Neural progenitor cell (in vitro differentiated cells): ENCODE data around the gene LARGE2. TPM values are rescaled to one million over a fixed set of nuclear protein-coding genes. Genes with fewer than 3 reads are reported as not detected.

Source experiments
- DNase-seq: peaks from one replicate; pipeline ENCODE4 v3.0.0-alpha.2; 2016; ENCODE audit warnings: low spot score
- H2AFZ ChIP-seq: fragments of 200-600 bp; sonication (generic); replicated peaks from 2 replicates; pipeline ENCODE4 v1.6.1; 2016; ENCODE audit warnings: antibody characterized with exemption
- H3F3A ChIP-seq: fragments of 200-600 bp; sonication (generic); 2 replicates; pipeline ENCODE4 v1.6.1; 2016; ENCODE audit warnings: antibody characterized with exemption, low read depth
- H3K27ac ChIP-seq: fragments of 200-600 bp; sonication (generic); 2 replicates; pipeline ENCODE4 v1.5.1; 2016; ENCODE audit warnings: mild to moderate bottlenecking
- H3K27me3 ChIP-seq: fragments of 200-600 bp; sonication (generic); 2 replicates; pipeline ENCODE4 v1.6.1; 2016; ENCODE audit warnings: mild to moderate bottlenecking, moderate library complexity
- H3K36me3 ChIP-seq: fragments of 200-600 bp; sonication (generic); 2 replicates; pipeline ENCODE4 v1.5.1; 2016
- H3K4me1 ChIP-seq: fragments of 200-600 bp; sonication (generic); 2 replicates; pipeline ENCODE4 v1.6.1; 2016; ENCODE audit warnings: mixed run types
- H3K4me2 ChIP-seq: fragments of 200-600 bp; sonication (generic); 2 replicates; pipeline ENCODE4 v1.6.1; 2016
- H3K4me3 ChIP-seq: fragments of 200-600 bp; sonication (generic); 2 replicates; pipeline ENCODE4 v1.5.1; 2016
- H3K79me2 ChIP-seq: fragments of 200-600 bp; sonication (generic); 2 replicates; pipeline ENCODE4 v1.6.1; 2016; ENCODE audit warnings: low read depth
- H3K9ac ChIP-seq: fragments of 200-600 bp; sonication (generic); 2 replicates; pipeline ENCODE4 v1.6.1; 2016
- H3K9me3 ChIP-seq: fragments of 200-600 bp; sonication (generic); 2 replicates; pipeline ENCODE4 v1.5.1; 2016; ENCODE audit warnings: low read depth
- H4K20me1 ChIP-seq: fragments of 200-600 bp; sonication (generic); 2 replicates; pipeline ENCODE4 v1.6.1; 2016; ENCODE audit warnings: low read depth
- H3K27ac Mint-ChIP-seq: 3 replicates; pipeline ENCODE4 v1.8.0; 2021; ENCODE audit warnings: mixed read lengths
- H3K27me3 Mint-ChIP-seq: 2 replicates; pipeline ENCODE4 v1.8.0; 2022; ENCODE audit warnings: low read depth, mild to moderate bottlenecking, inconsistent platforms, moderate library complexity, mixed read lengths; ENCODE audit not compliant: insufficient read depth
- H3K36me3 Mint-ChIP-seq: 3 replicates; pipeline ENCODE4 v1.8.0; 2021; ENCODE audit warnings: mixed read lengths
- H3K4me1 Mint-ChIP-seq: 3 replicates; pipeline ENCODE4 v1.8.0; 2021; ENCODE audit warnings: mixed read lengths
- H3K4me3 Mint-ChIP-seq: 3 replicates; pipeline ENCODE4 v1.8.0; 2021; ENCODE audit warnings: mild to moderate bottlenecking, moderate library complexity, mixed read lengths
- H3K9me3 Mint-ChIP-seq: 3 replicates; pipeline ENCODE4 v1.8.0; 2020; ENCODE audit warnings: mixed read lengths
- EZH2 ChIP-seq: fragments of 200-600 bp; sonication (generic); IDR thresholded peaks from 2 replicates; pipeline ENCODE4 v1.6.1; 2017; ENCODE audit warnings: antibody characterized with exemption, mild to moderate bottlenecking, moderate library complexity
- EZH2phosphoT487 ChIP-seq: fragments of 200-600 bp; sonication (generic); IDR thresholded peaks from 2 replicates; pipeline ENCODE4 v1.6.1; 2017; ENCODE audit warnings: antibody characterized with exemption
- total RNA-seq: library from RNA; depleted of rRNA; stranded (reverse); fragments of >200 nt; gene quantifications from 2 replicates; pipeline ENCODE4 v1.2.3, GENCODE V29; 2015; ENCODE audit warnings: low replicate concordance
- TF ChIP-seq, protein P1 (sequence below): fragments of 200-600 bp; sonication (generic); IDR thresholded peaks from 2 replicates; pipeline ENCODE4 v1.5.1; 2017; ENCODE audit warnings: antibody characterized with exemption, mild to moderate bottlenecking

The LARGE2 gene
- total RNA-seq, 1 donor from 2014 or later, result 5.0 TPM

DNA sequence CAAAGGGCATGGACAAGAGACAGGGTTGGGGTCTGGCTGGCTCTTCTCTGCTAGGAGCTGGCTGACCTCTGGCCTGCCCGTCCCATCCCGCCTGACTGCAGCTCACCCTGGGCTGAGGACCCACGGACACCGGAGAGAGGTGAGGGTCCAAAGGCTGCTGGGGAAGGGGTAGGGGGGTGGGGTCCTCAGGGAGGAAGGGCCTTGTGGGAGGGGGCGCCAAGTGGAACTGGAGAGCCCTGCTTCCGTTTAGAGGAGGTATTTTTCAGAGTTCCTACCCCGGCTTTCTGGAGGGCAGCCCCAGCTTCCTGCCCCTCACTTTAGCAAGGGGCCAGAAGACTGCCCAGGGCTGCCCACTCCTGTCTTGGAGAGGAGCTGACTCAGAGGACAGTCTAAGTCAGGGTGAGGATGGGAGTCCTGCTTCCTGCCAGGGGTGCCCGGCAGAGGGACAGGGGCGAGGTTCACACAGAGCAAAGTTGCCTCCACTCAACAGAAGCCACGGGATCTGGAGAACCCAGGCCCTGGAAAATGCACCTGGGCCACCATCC is 7.1 kb downstream of the LARGE2 start:
- Histone ChIP-seq H3K4me2 (no peak overlapping the region), H3K27ac (no peak overlapping the region), H3F3A (peaks cover 10% of the 10 kb centered on the region), H3K36me3 (no peaks in the 10 kb centered on the region), H3K9me3 (no peaks in the 10 kb centered on the region), H3K4me3 (no peak overlapping the region), H2AFZ (no peak overlapping the region), H3K9ac (no peak overlapping the region), H3K4me1 (no peaks in the 10 kb centered on the region), H3K79me2 (no peaks in the 10 kb centered on the region), H3K27me3 (no peaks in the 10 kb centered on the region), H4K20me1 (peaks cover 10% of the 10 kb centered on the region)
- Mint-ChIP-seq H3K27ac (no peak overlapping the region), H3K36me3 (peaks cover 5% of the 10 kb centered on the region), H3K27me3 (peaks cover 16% of the 10 kb centered on the region), H3K4me1 (no peaks in the 10 kb centered on the region), H3K4me3 (no peak overlapping the region), H3K9me3 (no peaks in the 10 kb centered on the region)
- TF ChIP-seq, protein P1, sequence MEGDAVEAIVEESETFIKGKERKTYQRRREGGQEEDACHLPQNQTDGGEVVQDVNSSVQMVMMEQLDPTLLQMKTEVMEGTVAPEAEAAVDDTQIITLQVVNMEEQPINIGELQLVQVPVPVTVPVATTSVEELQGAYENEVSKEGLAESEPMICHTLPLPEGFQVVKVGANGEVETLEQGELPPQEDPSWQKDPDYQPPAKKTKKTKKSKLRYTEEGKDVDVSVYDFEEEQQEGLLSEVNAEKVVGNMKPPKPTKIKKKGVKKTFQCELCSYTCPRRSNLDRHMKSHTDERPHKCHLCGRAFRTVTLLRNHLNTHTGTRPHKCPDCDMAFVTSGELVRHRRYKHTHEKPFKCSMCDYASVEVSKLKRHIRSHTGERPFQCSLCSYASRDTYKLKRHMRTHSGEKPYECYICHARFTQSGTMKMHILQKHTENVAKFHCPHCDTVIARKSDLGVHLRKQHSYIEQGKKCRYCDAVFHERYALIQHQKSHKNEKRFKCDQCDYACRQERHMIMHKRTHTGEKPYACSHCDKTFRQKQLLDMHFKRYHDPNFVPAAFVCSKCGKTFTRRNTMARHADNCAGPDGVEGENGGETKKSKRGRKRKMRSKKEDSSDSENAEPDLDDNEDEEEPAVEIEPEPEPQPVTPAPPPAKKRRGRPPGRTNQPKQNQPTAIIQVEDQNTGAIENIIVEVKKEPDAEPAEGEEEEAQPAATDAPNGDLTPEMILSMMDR, result no peak
- TF ChIP-seq EZH2 (no peak), EZH2phosphoT487 (no peak)
- no peak for DNase-seq

DNA sequence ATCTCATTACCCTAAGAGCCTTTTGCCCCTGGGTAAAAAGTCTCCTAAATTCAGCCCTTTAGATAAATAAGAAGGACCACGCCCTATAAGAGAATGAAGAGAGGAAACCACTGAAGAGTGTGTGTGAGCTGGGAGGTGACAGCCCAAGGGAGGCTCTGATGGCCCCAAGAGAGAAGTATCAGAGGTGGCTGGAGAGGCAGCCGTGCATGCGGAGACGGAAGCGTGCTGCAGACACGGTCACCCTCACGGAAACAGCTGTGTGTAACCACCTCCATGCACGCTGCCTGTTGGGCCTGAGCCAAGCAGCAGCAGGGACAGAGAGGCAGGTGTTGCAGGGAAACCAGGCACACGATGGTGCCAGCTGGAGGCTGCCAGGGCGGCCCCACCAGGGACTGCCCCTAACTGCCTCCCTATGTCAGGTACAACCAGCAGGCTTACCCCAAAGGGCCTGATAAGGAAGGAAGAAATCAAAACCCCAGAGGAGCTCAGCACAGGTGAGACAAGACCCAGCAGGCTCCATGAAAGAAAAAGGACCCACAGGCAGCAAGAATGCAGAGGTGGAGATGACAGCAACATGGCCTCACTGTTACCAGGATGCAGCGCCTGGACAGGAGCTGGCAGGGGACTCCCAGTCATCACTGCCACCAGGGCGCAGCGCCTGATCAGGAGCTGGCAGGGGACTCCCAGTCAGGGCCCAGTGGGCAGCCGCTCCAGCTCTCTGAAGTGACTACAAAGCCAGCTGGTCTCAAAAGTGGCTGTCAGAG is 7.8 kb downstream of the LARGE2 start:
- H2AFZ ChIP-seq, result no peak overlapping the region
- no peaks in the 10 kb centered on the region for H3K36me3 ChIP-seq
- no peak overlapping the region for H3K4me3 Mint-ChIP-seq
- H3K27ac Mint-ChIP-seq, result no peak overlapping the region
- H3K79me2 ChIP-seq, result no peaks in the 10 kb centered on the region
- no peaks in the 10 kb centered on the region for H3K4me1 Mint-ChIP-seq
- no peak overlapping the region for H3K9ac ChIP-seq
- H3K27me3 Mint-ChIP-seq, result peaks cover 11% of the 10 kb centered on the region
- no peaks in the 10 kb centered on the region for H3K27me3 ChIP-seq
- H3K4me2 ChIP-seq, result no peak overlapping the region
- DNase-seq, result no peak
- peaks cover 10% of the 10 kb centered on the region for H3F3A ChIP-seq
- peaks cover 5% of the 10 kb centered on the region for H3K36me3 Mint-ChIP-seq
- no peaks in the 10 kb centered on the region for H3K4me1 ChIP-seq
- no peaks in the 10 kb centered on the region for H3K9me3 ChIP-seq
- H4K20me1 ChIP-seq, result peaks cover 8% of the 10 kb centered on the region
- no peak for TF ChIP-seq EZH2phosphoT487
- TF ChIP-seq, protein P1, result no peak
- no peak for TF ChIP-seq EZH2
- no peak overlapping the region for H3K27ac ChIP-seq
- no peaks in the 10 kb centered on the region for H3K9me3 Mint-ChIP-seq
- H3K4me3 ChIP-seq, result no peak overlapping the region

DNA sequence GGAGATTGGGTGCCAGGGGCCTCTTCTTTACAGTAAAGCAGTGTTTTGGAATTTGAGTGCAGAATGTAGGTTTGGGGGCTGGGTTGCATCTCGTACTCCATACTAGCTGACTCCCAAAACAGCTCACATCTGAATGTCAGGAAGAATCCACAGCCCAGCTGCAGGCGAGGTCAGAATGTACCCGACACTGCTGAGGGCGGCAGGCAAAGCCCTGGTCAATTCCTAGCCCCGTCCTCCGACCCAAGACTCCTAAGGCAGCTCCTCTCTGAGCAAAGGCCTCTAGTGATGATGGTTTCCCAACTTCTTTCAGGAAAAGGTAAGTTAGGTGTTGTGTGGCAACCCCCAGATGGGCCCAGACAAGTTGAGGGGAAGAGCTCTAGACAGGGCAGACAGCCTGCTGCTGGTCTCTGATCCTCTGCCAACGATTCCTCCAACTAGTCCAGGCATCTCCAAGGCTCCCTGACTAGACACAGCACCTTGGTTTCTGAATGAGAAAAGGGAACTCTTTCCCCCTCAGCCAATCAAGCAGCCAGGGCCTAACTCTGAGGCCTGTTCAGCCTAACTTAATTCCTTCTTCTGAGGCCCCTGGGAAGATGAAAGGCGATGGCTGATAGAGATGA is 8.6 kb downstream of the LARGE2 start:
- Histone ChIP-seq H2AFZ (no peak overlapping the region), H3K36me3 (no peaks in the 10 kb centered on the region), H4K20me1 (peaks cover 6% of the 10 kb centered on the region), H3K9ac (peak overlapping the region; percentile 20), H3K27me3 (no peaks in the 10 kb centered on the region), H3K79me2 (no peaks in the 10 kb centered on the region), H3F3A (peaks cover 10% of the 10 kb centered on the region), H3K9me3 (no peaks in the 10 kb centered on the region), H3K4me2 (no peak overlapping the region), H3K27ac (peak overlapping the region; percentile 63), H3K4me1 (no peaks in the 10 kb centered on the region), H3K4me3 (no peak overlapping the region)
- Mint-ChIP-seq H3K9me3 (no peaks in the 10 kb centered on the region), H3K27ac (no peak overlapping the region), H3K4me1 (no peaks in the 10 kb centered on the region), H3K27me3 (peaks cover 9% of the 10 kb centered on the region), H3K36me3 (peaks cover 5% of the 10 kb centered on the region), H3K4me3 (no peak overlapping the region)
- no peak for TF ChIP-seq EZH2
- TF ChIP-seq, protein P1, result no peak
- TF ChIP-seq EZH2phosphoT487, result no peak
- no peak for DNase-seq
